ENCODE results near the gene FBXO36. TPM values are rescaled to one million over a fixed set of nuclear protein-coding genes. Genes with fewer than 3 reads are reported as not detected.

The FBXO36 gene
- total RNA-seq, 4 donors from 2014 or later, result 1.9 to 3.8 (median 2.4) TPM

GRCh38 chr2:229947544-229947943 lies 25.2 kb downstream of the FBXO36 start:
- TF ChIP-seq CTCF (IDR thresholded peaks at IDR 0.05; ENCODE audit: low read depth), result no peak

GRCh38 chr2:229952256-229952835 lies 30.0 kb downstream of the FBXO36 start:
- no peak for TF ChIP-seq CTCF (IDR thresholded peaks at IDR 0.05; ENCODE audit: low read depth)

GRCh38 chr2:229955663-229956062 lies 33.4 kb downstream of the FBXO36 start:
- TF ChIP-seq CTCF (IDR thresholded peaks at IDR 0.05; ENCODE audit: low read depth), result no peak

- TF ChIP-seq CTCF (IDR thresholded peaks at IDR 0.05; ENCODE audit: low read depth), result no peak
These were observed 34.2 kb downstream of the FBXO36 start for GRCh38 chr2:229956491-229956890.

GRCh38 chr2:229969921-229970320 lies 47.6 kb downstream of the FBXO36 start:
- TF ChIP-seq CTCF (IDR thresholded peaks at IDR 0.05; ENCODE audit: low read depth), result no peak

- no peak for TF ChIP-seq CTCF (IDR thresholded peaks at IDR 0.05; ENCODE audit: low read depth)
These were observed 48.1 kb downstream of the FBXO36 start for GRCh38 chr2:229970406-229970805.

GRCh38 chr2:229971298-229971790 lies 49.0 kb downstream of the FBXO36 start:
- no peak for TF ChIP-seq CTCF (IDR thresholded peaks at IDR 0.05; ENCODE audit: low read depth)

Data from subcutaneous adipose tissue (tissue), 4 donors.